Measurements from ENCODE around the gene PHACTR1.

- TF ChIP-seq POLR2A (IDR thresholded peaks at IDR 0.05; ENCODE audit: low read depth, low read length) (no peak), TAF1 (IDR thresholded peaks at IDR 0.05; ENCODE audit: borderline replicate concordance, low read depth, low read length) (no peak), POLR2AphosphoS5 (IDR thresholded peaks at IDR 0.05; ENCODE audit: low read depth, low read length) (no peak)
Observed at GRCh38 chr6:12751694-12752325, 35.2 kb downstream of the PHACTR1 start.

Data from GM12892 (cell line).